RWPE2 (cell line): ENCODE results near the gene TRAIP.
A peak's percentile ranks its signal among the peaks of the same experiment; 100 is the strongest.

ENCODE experiments used
- ATAC-seq: fragments of 200-7000 bp; cut with Tn5 transposase; 3 replicates; pipeline ENCODE4 v1.9.1; 2021; ENCODE audit warnings: low read depth
- DNase-seq: peaks from one replicate; pipeline ENCODE4 v3.0.0-alpha.2; 2020; ENCODE audit warnings: low spot score
- H3K27ac ChIP-seq: fragments of 450-650 bp; 2 replicates; pipeline ENCODE4 v1.5.1; 2017; ENCODE audit warnings: mild to moderate bottlenecking; ENCODE audit not compliant: poor library complexity, severe bottlenecking
- H3K27me3 ChIP-seq: fragments of 250-450 bp; sonication (Bioruptor Pico); 2 replicates; pipeline ENCODE4 v1.5.1; 2021; ENCODE audit warnings: mild to moderate bottlenecking, moderate library complexity; ENCODE audit not compliant: insufficient read depth, poor library complexity, severe bottlenecking
- H3K36me3 ChIP-seq: fragments of 250-450 bp; sonication (Bioruptor Pico); 2 replicates; pipeline ENCODE4 v1.5.1; 2020; ENCODE audit warnings: low read depth, mild to moderate bottlenecking, moderate library complexity
- H3K4me1 ChIP-seq: fragments of 250-450 bp; sonication (Bioruptor Pico); 2 replicates; pipeline ENCODE4 v1.5.1; 2021; ENCODE audit warnings: mild to moderate bottlenecking, moderate library complexity; ENCODE audit not compliant: insufficient read depth, poor library complexity, severe bottlenecking
- H3K4me3 ChIP-seq: fragments of 250-450 bp; sonication (Bioruptor Pico); 2 replicates; pipeline ENCODE4 v1.5.1; 2021; ENCODE audit warnings: mild to moderate bottlenecking, moderate library complexity; ENCODE audit not compliant: severe bottlenecking
- H3K9me3 ChIP-seq: fragments of 250-450 bp; sonication (Bioruptor Pico); 2 replicates; pipeline ENCODE4 v1.5.1; 2021; ENCODE audit warnings: mild to moderate bottlenecking, moderate library complexity; ENCODE audit not compliant: severe bottlenecking
- CTCF ChIP-seq: fragments of 450-650 bp; IDR thresholded peaks from one replicate; pipeline ENCODE4 v1.5.1; 2017; ENCODE audit warnings: mild to moderate bottlenecking, moderate library complexity; ENCODE audit not compliant: poor library complexity, severe bottlenecking

TRAIP gene

GRCh38 chr3:49842843-49843517, 13.4 kb downstream of the TRAIP start:
- H3K4me3 ChIP-seq, result no peak overlapping the region
- no peaks in the 10 kb centered on the region for H3K4me1 ChIP-seq
- peaks cover 48% of the 10 kb centered on the region for H3K36me3 ChIP-seq
- ATAC-seq (no peak), DNase-seq (no peak)
- H3K9me3 ChIP-seq, result no peaks in the 10 kb centered on the region
- no peak overlapping the region for H3K27ac ChIP-seq
- no peaks in the 10 kb centered on the region for H3K27me3 ChIP-seq
- no peak for TF ChIP-seq CTCF

- Histone ChIP-seq H3K4me3 (no peak overlapping the region), H3K27me3 (no peaks in the 10 kb centered on the region), H3K36me3 (peaks cover 41% of the 10 kb centered on the region), H3K27ac (no peak overlapping the region), H3K4me1 (no peaks in the 10 kb centered on the region), H3K9me3 (no peaks in the 10 kb centered on the region)
- TF ChIP-seq CTCF, result no peak
- ATAC-seq (no peak; the same call in 2 of the 3 replicates), DNase-seq (no peak)
Measured at GRCh38 chr3:49841806-49842205, 14.6 kb downstream of the TRAIP start.

GRCh38 chr3:49841126-49841696, 15.2 kb downstream of the TRAIP start:
- no peaks in the 10 kb centered on the region for H3K4me1 ChIP-seq
- H3K4me3 ChIP-seq, result no peak overlapping the region
- ATAC-seq, result 0 out of 3 replicates have a peak, but pooled peaks have one; percentile 26
- TF ChIP-seq CTCF, result peak; percentile 44
- no peak for DNase-seq
- H3K27ac ChIP-seq, result no peak overlapping the region
- peaks cover 35% of the 10 kb centered on the region for H3K36me3 ChIP-seq
- H3K9me3 ChIP-seq, result no peaks in the 10 kb centered on the region
- H3K27me3 ChIP-seq, result no peaks in the 10 kb centered on the region

- Histone ChIP-seq H3K36me3 (peaks cover 34% of the 10 kb centered on the region), H3K27ac (no peak overlapping the region), H3K27me3 (no peaks in the 10 kb centered on the region), H3K9me3 (no peaks in the 10 kb centered on the region), H3K4me3 (no peak overlapping the region), H3K4me1 (no peaks in the 10 kb centered on the region)
- ATAC-seq (no peak), DNase-seq (no peak)
- TF ChIP-seq CTCF, result no peak
Measured at GRCh38 chr3:49840388-49840787, 16.0 kb downstream of the TRAIP start.

- Histone ChIP-seq H3K27me3 (no peaks in the 10 kb centered on the region), H3K36me3 (peaks cover 41% of the 10 kb centered on the region), H3K27ac (no peak overlapping the region), H3K9me3 (no peaks in the 10 kb centered on the region), H3K4me1 (no peaks in the 10 kb centered on the region), H3K4me3 (no peak overlapping the region)
- DNase-seq (no peak), ATAC-seq (peak; percentile 75)
- TF ChIP-seq CTCF, result peak; percentile 86
Measured at GRCh38 chr3:49839193-49839809, 17.1 kb downstream of the TRAIP start.
